Measurements from ENCODE around the gene BMERB1. TPM values are rescaled to one million over a fixed set of nuclear protein-coding genes. Genes with fewer than 3 reads are reported as not detected.

The BMERB1 gene
- total RNA-seq, 1 donor from 2014 or later = 35.9 TPM

DNA sequence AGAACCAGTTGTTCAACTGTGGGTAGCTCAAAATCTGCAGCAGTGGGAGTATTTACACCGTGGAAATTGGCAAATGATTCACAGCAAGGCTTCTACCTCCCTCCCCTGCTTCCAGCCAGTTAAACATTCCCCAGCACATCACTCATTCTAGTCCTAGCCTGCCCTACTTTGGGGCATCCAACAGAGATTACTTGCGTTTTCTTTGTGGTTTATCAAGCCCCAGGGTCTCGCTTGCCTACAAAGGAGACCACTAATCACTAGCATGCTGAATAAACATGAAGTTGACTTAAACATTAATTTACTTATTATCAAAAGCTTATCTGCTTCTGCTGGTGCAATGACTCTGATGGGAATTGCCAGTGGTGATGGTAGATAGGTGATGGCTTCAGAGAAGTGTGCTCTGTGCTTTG is 114.1 kb downstream of the BMERB1 start:
- no peak for DNase-seq (ENCODE audit: low spot score)
- peaks cover 3% of the 10 kb centered on the region for H3K36me3 Mint-ChIP-seq (ENCODE audit: low read depth)
- TF ChIP-seq, protein P1, sequence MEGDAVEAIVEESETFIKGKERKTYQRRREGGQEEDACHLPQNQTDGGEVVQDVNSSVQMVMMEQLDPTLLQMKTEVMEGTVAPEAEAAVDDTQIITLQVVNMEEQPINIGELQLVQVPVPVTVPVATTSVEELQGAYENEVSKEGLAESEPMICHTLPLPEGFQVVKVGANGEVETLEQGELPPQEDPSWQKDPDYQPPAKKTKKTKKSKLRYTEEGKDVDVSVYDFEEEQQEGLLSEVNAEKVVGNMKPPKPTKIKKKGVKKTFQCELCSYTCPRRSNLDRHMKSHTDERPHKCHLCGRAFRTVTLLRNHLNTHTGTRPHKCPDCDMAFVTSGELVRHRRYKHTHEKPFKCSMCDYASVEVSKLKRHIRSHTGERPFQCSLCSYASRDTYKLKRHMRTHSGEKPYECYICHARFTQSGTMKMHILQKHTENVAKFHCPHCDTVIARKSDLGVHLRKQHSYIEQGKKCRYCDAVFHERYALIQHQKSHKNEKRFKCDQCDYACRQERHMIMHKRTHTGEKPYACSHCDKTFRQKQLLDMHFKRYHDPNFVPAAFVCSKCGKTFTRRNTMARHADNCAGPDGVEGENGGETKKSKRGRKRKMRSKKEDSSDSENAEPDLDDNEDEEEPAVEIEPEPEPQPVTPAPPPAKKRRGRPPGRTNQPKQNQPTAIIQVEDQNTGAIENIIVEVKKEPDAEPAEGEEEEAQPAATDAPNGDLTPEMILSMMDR (IDR thresholded peaks at IDR 0.05) = no peak
- no peaks in the 10 kb centered on the region for H3K27me3 Mint-ChIP-seq (ENCODE audit: low read depth)
- no peak overlapping the region for H3K4me3 Mint-ChIP-seq (ENCODE audit: unreplicated experiment)
- no peaks in the 10 kb centered on the region for H3K9me3 Mint-ChIP-seq (ENCODE audit: low read depth)
- no peak overlapping the region for H3K27ac Mint-ChIP-seq (ENCODE audit: unreplicated experiment)
- H3K4me1 Mint-ChIP-seq (ENCODE audit: low read depth) = peaks cover 11% of the 10 kb centered on the region

DNA sequence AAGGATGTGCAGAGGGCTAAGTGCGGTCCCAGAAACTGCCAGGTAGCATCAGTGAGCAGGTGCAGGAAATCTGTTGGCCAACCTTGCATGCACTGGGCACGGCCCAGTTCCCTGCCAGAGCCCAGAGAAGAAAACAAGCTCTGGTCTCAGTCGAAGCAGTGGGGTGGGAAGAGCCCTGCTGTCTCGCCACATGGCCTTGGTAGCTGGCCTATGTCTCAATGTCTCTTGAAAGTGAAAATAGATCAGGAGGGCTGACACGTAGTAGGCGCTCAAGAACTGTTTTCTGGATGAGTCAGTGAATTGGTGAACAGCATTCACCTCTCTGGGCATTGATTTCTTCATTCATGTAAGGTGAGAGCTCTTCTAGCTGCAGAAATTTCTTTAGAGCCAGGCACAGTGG is 118.1 kb downstream of the BMERB1 start:
- Mint-ChIP-seq H3K36me3 (ENCODE audit: low read depth) (peaks cover 2% of the 10 kb centered on the region), H3K9me3 (ENCODE audit: low read depth) (no peaks in the 10 kb centered on the region), H3K4me1 (ENCODE audit: low read depth) (no peaks in the 10 kb centered on the region), H3K27ac (ENCODE audit: unreplicated experiment) (no peak overlapping the region), H3K4me3 (ENCODE audit: unreplicated experiment) (no peak overlapping the region), H3K27me3 (ENCODE audit: low read depth) (no peaks in the 10 kb centered on the region)
- DNase-seq (ENCODE audit: low spot score) = no peak
- TF ChIP-seq, protein P1 (IDR thresholded peaks at IDR 0.05) = no peak

DNA sequence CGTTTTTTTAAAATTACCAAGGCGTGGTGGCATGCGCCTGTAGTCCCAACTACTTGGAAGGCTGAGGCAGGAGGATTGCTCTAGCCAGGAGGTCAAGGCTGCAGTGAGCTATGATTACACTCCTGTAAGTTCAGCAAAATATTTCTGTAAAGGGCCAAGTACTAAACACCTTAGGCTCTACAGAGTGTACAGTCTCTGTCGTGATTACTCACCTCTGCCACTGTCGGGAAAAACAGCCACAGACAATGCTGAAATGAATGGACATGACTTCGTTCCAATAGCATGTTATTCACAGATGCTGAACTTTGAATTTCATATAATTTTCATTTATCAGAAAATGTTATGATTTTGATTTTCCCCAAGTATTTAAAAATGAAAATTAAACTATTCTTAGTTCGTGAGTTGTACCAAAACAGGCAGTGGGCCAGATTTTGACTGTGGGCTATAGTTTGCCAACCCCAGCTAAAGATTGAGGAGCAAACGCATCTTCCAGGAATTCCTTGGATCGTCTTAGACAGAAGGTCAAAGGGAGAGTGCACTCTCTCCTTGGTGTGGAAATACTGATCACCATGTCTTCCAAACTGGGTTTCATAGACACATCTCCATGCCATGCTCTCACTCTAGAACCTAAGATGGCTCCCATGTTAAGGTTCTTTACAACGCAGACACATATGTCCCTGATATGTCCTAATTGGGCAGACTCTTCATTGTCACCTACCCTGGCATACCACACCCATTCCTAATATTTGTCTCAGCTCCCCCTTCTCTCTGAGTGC is 119.1 kb downstream of the BMERB1 start:
- Mint-ChIP-seq H3K4me3 (ENCODE audit: unreplicated experiment) (no peak overlapping the region), H3K36me3 (ENCODE audit: low read depth) (peaks cover 2% of the 10 kb centered on the region), H3K27ac (ENCODE audit: unreplicated experiment) (no peak overlapping the region), H3K27me3 (ENCODE audit: low read depth) (no peaks in the 10 kb centered on the region), H3K4me1 (ENCODE audit: low read depth) (no peaks in the 10 kb centered on the region), H3K9me3 (ENCODE audit: low read depth) (no peaks in the 10 kb centered on the region)
- no peak for DNase-seq (ENCODE audit: low spot score)
- TF ChIP-seq, protein P1 (IDR thresholded peaks at IDR 0.05) = no peak

DNA sequence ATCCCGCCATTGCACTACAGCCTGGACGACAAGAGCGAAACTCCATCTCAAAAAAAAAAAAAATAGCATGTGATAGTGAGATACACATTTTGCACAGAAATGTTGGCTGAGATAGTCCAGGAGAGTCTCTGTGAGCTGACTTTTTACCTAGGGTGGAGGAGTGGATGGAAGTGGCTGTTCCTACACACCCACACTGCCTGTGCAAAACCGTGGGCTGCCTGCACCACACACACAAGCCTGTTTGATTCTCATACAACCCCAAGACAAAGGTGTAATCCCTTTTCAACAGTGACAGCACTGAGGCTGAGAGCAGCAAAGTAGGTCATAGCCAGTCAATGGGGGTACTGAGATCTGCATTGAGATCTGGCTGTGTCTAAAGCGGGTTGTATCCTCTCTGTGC is 121.7 kb downstream of the BMERB1 start:
- TF ChIP-seq, protein P1 (IDR thresholded peaks at IDR 0.05) = no peak
- H3K4me3 Mint-ChIP-seq (ENCODE audit: unreplicated experiment) = no peak overlapping the region
- no peak for DNase-seq (ENCODE audit: low spot score)
- no peaks in the 10 kb centered on the region for H3K4me1 Mint-ChIP-seq (ENCODE audit: low read depth)
- no peak overlapping the region for H3K27ac Mint-ChIP-seq (ENCODE audit: unreplicated experiment)
- H3K9me3 Mint-ChIP-seq (ENCODE audit: low read depth) = no peaks in the 10 kb centered on the region
- H3K36me3 Mint-ChIP-seq (ENCODE audit: low read depth) = no peaks in the 10 kb centered on the region
- no peaks in the 10 kb centered on the region for H3K27me3 Mint-ChIP-seq (ENCODE audit: low read depth)

DNA sequence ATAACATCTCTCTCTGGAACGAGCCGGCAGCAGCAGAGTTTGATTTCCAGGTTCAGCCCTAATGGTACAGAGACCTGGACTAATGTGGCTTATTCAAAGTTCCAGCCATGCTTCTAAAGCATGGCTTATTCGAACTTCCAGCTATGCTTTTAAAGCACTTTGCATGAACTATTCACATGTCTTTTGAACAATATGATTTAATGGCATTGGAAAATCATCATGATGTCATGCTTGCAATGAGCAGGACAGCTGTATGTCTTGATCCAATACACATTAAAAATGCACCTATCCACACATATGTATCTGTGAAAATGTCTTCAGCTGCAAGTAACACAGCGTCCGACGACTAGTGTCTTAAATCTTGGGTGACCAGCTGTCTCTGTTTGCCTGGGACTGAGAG is 122.9 kb downstream of the BMERB1 start:
- H3K36me3 Mint-ChIP-seq (ENCODE audit: low read depth) = no peaks in the 10 kb centered on the region
- no peak overlapping the region for H3K27ac Mint-ChIP-seq (ENCODE audit: unreplicated experiment)
- no peak overlapping the region for H3K4me3 Mint-ChIP-seq (ENCODE audit: unreplicated experiment)
- TF ChIP-seq, protein P1 (IDR thresholded peaks at IDR 0.05) = no peak
- no peaks in the 10 kb centered on the region for H3K27me3 Mint-ChIP-seq (ENCODE audit: low read depth)
- H3K4me1 Mint-ChIP-seq (ENCODE audit: low read depth) = no peaks in the 10 kb centered on the region
- H3K9me3 Mint-ChIP-seq (ENCODE audit: low read depth) = no peaks in the 10 kb centered on the region
- no peak for DNase-seq (ENCODE audit: low spot score)
